Activated T-helper 17 cell treated with anti-CD3 and anti-CD28 coated beads, Interleukin-2, amount 50 U/mL, for 72 hours (primary cell): ENCODE measurements around the gene CFTR. TPM values are rescaled to one million over a fixed set of nuclear protein-coding genes. Genes with fewer than 3 reads are reported as not detected.

Source experiments
- ATAC-seq: fragments of 150-1000 bp; cut with Tn5 transposase; replicated peaks from 2 replicates; pipeline ENCODE4 v1.10.0; 2021; ENCODE audit warnings: mild to moderate bottlenecking, moderate library complexity
- H3K27ac Mint-ChIP-seq: one replicate; pipeline ENCODE4 v1.8.0; 2022; ENCODE audit warnings: mixed read lengths
- H3K27me3 Mint-ChIP-seq: one replicate; pipeline ENCODE4 v1.8.0; 2022; ENCODE audit warnings: mixed read lengths
- H3K36me3 Mint-ChIP-seq: one replicate; pipeline ENCODE4 v1.8.0; 2022; ENCODE audit warnings: low read depth, mild to moderate bottlenecking, mixed read lengths
- H3K4me1 Mint-ChIP-seq: one replicate; pipeline ENCODE4 v1.8.0; 2022; ENCODE audit warnings: mixed read lengths
- H3K4me3 Mint-ChIP-seq: one replicate; pipeline ENCODE4 v1.8.0; 2022; ENCODE audit warnings: mild to moderate bottlenecking, mixed read lengths
- H3K9me3 Mint-ChIP-seq: one replicate; pipeline ENCODE4 v1.8.0; 2022; ENCODE audit warnings: mixed read lengths
- total RNA-seq, 2 donors: library from RNA; stranded (reverse); gene quantifications; one replicate each; pipeline ENCODE4 v1.2.3, GENCODE V29; 2022

Gene CFTR
- total RNA-seq, 2 donors from 2014 or later, result not detected

- ATAC-seq, result no peak
- no peak overlapping the region for H3K27ac Mint-ChIP-seq
- H3K4me3 Mint-ChIP-seq, result no peak overlapping the region
- H3K4me1 Mint-ChIP-seq, result no peaks in the 10 kb centered on the region
- H3K36me3 Mint-ChIP-seq, result no peaks in the 10 kb centered on the region
- H3K27me3 Mint-ChIP-seq, result no peaks in the 10 kb centered on the region
- H3K9me3 Mint-ChIP-seq, result no peaks in the 10 kb centered on the region
Measured at GRCh38 chr7:117544061-117544460, 64.2 kb downstream of the CFTR start.

- Mint-ChIP-seq H3K27me3 (no peaks in the 10 kb centered on the region), H3K9me3 (no peaks in the 10 kb centered on the region), H3K27ac (no peak overlapping the region), H3K4me1 (no peaks in the 10 kb centered on the region), H3K36me3 (no peaks in the 10 kb centered on the region), H3K4me3 (no peak overlapping the region)
- no peak for ATAC-seq
Measured at GRCh38 chr7:117548035-117548434, 68.2 kb downstream of the CFTR start.

GRCh38 chr7:117550625-117551024 lies 70.8 kb downstream of the CFTR start:
- H3K27ac Mint-ChIP-seq, result no peak overlapping the region
- no peak overlapping the region for H3K4me3 Mint-ChIP-seq
- H3K36me3 Mint-ChIP-seq, result no peaks in the 10 kb centered on the region
- no peak for ATAC-seq
- no peaks in the 10 kb centered on the region for H3K4me1 Mint-ChIP-seq
- no peaks in the 10 kb centered on the region for H3K27me3 Mint-ChIP-seq
- H3K9me3 Mint-ChIP-seq, result no peaks in the 10 kb centered on the region

- H3K9me3 Mint-ChIP-seq, result no peaks in the 10 kb centered on the region
- H3K4me3 Mint-ChIP-seq, result no peak overlapping the region
- H3K4me1 Mint-ChIP-seq, result no peaks in the 10 kb centered on the region
- ATAC-seq, result no peak
- H3K27ac Mint-ChIP-seq, result no peak overlapping the region
- no peaks in the 10 kb centered on the region for H3K36me3 Mint-ChIP-seq
- no peaks in the 10 kb centered on the region for H3K27me3 Mint-ChIP-seq
Measured at GRCh38 chr7:117552660-117553059, 72.8 kb downstream of the CFTR start.

GRCh38 chr7:117555260-117555659 lies 75.4 kb downstream of the CFTR start:
- no peak overlapping the region for H3K27ac Mint-ChIP-seq
- H3K9me3 Mint-ChIP-seq, result no peaks in the 10 kb centered on the region
- H3K36me3 Mint-ChIP-seq, result no peaks in the 10 kb centered on the region

GRCh38 chr7:117559391-117559790 lies 79.6 kb downstream of the CFTR start:
- no peak overlapping the region for H3K27ac Mint-ChIP-seq
- H3K36me3 Mint-ChIP-seq, result no peaks in the 10 kb centered on the region
- H3K4me3 Mint-ChIP-seq, result no peak overlapping the region
- no peaks in the 10 kb centered on the region for H3K27me3 Mint-ChIP-seq
- no peaks in the 10 kb centered on the region for H3K4me1 Mint-ChIP-seq
- H3K9me3 Mint-ChIP-seq, result no peaks in the 10 kb centered on the region
- no peak for ATAC-seq

More at GRCh38 chr7:117555260-117555659, 75.4 kb downstream of the CFTR start:
- no peaks in the 10 kb centered on the region for H3K4me1 Mint-ChIP-seq
- ATAC-seq, result no peak
- no peak overlapping the region for H3K4me3 Mint-ChIP-seq
- H3K27me3 Mint-ChIP-seq, result no peaks in the 10 kb centered on the region

- H3K9me3 Mint-ChIP-seq, result no peaks in the 10 kb centered on the region
- no peak overlapping the region for H3K27ac Mint-ChIP-seq
- no peaks in the 10 kb centered on the region for H3K27me3 Mint-ChIP-seq
- H3K4me3 Mint-ChIP-seq, result no peak overlapping the region
- H3K36me3 Mint-ChIP-seq, result no peaks in the 10 kb centered on the region
- ATAC-seq, result no peak
- H3K4me1 Mint-ChIP-seq, result no peaks in the 10 kb centered on the region
Measured at GRCh38 chr7:117560030-117560429, 80.2 kb downstream of the CFTR start.

GRCh38 chr7:117562759-117563158 lies 82.9 kb downstream of the CFTR start:
- H3K27me3 Mint-ChIP-seq, result no peaks in the 10 kb centered on the region
- H3K9me3 Mint-ChIP-seq, result no peaks in the 10 kb centered on the region
- H3K4me3 Mint-ChIP-seq, result no peak overlapping the region
- no peaks in the 10 kb centered on the region for H3K4me1 Mint-ChIP-seq
- H3K27ac Mint-ChIP-seq, result no peak overlapping the region
- no peak for ATAC-seq
- H3K36me3 Mint-ChIP-seq, result no peaks in the 10 kb centered on the region

- Mint-ChIP-seq H3K4me1 (no peaks in the 10 kb centered on the region), H3K36me3 (no peaks in the 10 kb centered on the region), H3K9me3 (no peaks in the 10 kb centered on the region), H3K27me3 (no peaks in the 10 kb centered on the region), H3K27ac (no peak overlapping the region), H3K4me3 (no peak overlapping the region)
- no peak for ATAC-seq
Measured at GRCh38 chr7:117564080-117564479, 84.3 kb downstream of the CFTR start.

- ATAC-seq, result no peak
- Mint-ChIP-seq H3K4me3 (no peak overlapping the region), H3K27ac (no peak overlapping the region), H3K4me1 (no peaks in the 10 kb centered on the region), H3K27me3 (no peaks in the 10 kb centered on the region), H3K36me3 (no peaks in the 10 kb centered on the region), H3K9me3 (no peaks in the 10 kb centered on the region)
Measured at GRCh38 chr7:117564627-117565026, 84.8 kb downstream of the CFTR start.

GRCh38 chr7:117565226-117565625 lies 85.4 kb downstream of the CFTR start:
- no peak overlapping the region for H3K4me3 Mint-ChIP-seq
- H3K27me3 Mint-ChIP-seq, result no peaks in the 10 kb centered on the region
- H3K36me3 Mint-ChIP-seq, result no peaks in the 10 kb centered on the region
- H3K9me3 Mint-ChIP-seq, result no peaks in the 10 kb centered on the region
- no peak overlapping the region for H3K27ac Mint-ChIP-seq
- ATAC-seq, result no peak
- H3K4me1 Mint-ChIP-seq, result no peaks in the 10 kb centered on the region

GRCh38 chr7:117567781-117568180 lies 88.0 kb downstream of the CFTR start:
- ATAC-seq, result no peak
- Mint-ChIP-seq H3K4me1 (no peaks in the 10 kb centered on the region), H3K36me3 (no peaks in the 10 kb centered on the region), H3K9me3 (no peaks in the 10 kb centered on the region), H3K27me3 (no peaks in the 10 kb centered on the region), H3K4me3 (no peak overlapping the region), H3K27ac (no peak overlapping the region)

- Mint-ChIP-seq H3K36me3 (no peaks in the 10 kb centered on the region), H3K27ac (no peak overlapping the region), H3K9me3 (no peaks in the 10 kb centered on the region), H3K27me3 (no peaks in the 10 kb centered on the region), H3K4me1 (no peaks in the 10 kb centered on the region), H3K4me3 (no peak overlapping the region)
- ATAC-seq, result no peak
Measured at GRCh38 chr7:117572856-117573620, 93.2 kb downstream of the CFTR start.

- no peaks in the 10 kb centered on the region for H3K9me3 Mint-ChIP-seq
- ATAC-seq, result no peak
- H3K36me3 Mint-ChIP-seq, result no peaks in the 10 kb centered on the region
- H3K4me3 Mint-ChIP-seq, result no peak overlapping the region
- no peak overlapping the region for H3K27ac Mint-ChIP-seq
- no peaks in the 10 kb centered on the region for H3K27me3 Mint-ChIP-seq
- no peaks in the 10 kb centered on the region for H3K4me1 Mint-ChIP-seq
Measured at GRCh38 chr7:117581424-117581823, 101.6 kb downstream of the CFTR start.

- Mint-ChIP-seq H3K27me3 (no peaks in the 10 kb centered on the region), H3K9me3 (no peaks in the 10 kb centered on the region), H3K4me1 (no peaks in the 10 kb centered on the region), H3K27ac (no peak overlapping the region), H3K36me3 (no peaks in the 10 kb centered on the region), H3K4me3 (no peak overlapping the region)
- no peak for ATAC-seq
Measured at GRCh38 chr7:117582219-117582704, 102.4 kb downstream of the CFTR start.
